HG02938 (cell line): ENCODE results near the gene TRIM8.

Experiments
- ATAC-seq: cut with Tn5 transposase; IDR thresholded peaks from one replicate; pipeline ENCODE4 v1.9.1; 2021; ENCODE audit warnings: mild to moderate bottlenecking, moderate library complexity; ENCODE audit not compliant: unreplicated experiment

The TRIM8 gene

DNA sequence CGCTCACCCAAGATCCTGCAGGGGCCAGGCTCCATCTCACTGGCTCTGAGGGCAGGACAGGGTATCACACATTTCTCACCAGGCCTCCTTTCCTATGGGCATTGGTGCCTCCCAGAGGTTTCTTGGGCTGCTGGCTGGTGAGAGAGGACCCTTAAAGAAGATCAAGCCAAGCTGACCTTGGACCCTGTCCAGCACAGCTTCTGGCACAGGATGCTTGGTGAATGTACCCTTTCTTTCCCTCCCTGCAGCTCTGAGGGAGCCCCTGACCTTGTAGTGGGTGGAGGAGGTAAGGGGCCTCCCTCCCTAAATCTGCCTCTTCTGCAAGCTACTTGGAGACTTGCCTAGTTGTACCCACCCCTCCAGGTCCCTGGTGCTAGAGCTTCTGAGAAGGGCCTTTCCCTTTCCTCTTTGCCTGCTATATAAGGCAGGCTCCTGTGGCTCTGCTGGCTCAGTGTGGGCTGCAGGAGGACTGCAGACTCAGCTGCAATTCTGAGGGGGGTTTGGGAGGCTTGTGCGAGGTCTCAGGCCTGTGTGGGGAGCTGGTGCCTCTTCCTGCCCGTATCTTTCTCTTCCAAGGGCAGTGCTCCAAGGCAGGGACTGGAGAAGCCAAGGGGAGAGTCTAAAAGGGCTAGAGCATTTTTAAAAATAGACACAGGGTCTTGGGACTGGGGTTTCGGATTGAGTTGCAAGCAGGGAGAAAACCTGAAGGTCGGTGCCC lies 11.7 kb upstream of the TRIM8 start:
- no peak for ATAC-seq

DNA sequence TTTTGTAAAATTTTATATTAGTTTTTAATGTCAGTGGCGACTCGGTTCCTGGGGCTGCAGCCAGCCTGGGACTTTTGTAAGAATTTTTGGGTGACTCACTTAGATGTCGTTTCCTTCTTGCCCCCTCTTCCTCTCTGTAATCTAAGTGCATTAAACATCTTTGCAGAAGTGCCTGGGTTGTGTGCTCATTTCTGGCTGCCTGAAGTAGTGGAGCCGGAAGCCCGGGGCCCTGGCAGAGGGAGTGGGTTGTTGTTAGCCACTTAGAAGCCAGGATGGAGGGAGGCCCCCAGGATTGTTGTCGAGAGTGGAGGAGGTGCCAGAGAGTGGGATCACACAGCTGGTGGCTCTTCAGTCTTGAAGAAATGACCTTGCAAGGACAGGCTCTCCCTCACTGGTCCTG lies 11.0 kb upstream of the TRIM8 start:
- ATAC-seq, result no peak

DNA sequence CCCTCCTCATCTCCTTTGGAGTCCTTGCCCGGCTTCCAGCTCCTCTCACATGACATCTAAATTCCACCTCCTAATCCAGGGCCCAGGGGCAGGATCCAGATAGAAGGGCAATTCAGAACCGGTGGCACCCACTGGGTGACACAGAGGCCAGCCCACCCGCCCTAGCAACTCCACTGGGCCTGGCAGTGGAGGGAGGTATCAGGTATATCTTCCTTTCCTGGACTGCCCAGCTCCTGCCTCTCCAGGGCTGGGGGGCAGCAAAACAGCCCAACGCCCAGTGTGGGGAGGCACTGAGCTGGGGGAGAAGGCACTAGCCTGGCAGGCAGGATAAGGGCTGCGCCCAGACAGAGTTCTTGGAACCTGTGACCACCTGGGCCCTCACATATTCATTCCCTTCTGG lies 10.4 kb upstream of the TRIM8 start:
- no peak for ATAC-seq

DNA sequence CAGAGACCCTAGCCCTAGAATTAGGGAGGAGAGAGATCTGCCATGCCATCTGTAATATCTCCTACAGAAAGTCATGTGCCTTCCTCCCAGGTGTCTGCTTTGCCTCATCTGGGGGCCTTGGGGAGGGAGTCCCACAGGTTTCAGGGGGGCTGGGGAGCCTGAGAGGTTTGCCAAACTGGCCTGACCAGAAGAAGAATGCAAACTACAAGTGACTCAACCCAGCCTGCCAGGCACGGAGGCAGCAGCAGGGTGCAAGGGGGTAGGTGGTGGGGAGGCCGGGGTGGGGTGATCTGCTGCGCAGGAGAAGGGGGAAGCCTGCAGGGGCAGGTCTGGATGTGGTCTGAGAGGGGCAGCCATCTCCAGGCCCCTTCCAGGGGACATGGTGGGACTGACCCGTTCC lies 9.6 kb upstream of the TRIM8 start:
- no peak for ATAC-seq

DNA sequence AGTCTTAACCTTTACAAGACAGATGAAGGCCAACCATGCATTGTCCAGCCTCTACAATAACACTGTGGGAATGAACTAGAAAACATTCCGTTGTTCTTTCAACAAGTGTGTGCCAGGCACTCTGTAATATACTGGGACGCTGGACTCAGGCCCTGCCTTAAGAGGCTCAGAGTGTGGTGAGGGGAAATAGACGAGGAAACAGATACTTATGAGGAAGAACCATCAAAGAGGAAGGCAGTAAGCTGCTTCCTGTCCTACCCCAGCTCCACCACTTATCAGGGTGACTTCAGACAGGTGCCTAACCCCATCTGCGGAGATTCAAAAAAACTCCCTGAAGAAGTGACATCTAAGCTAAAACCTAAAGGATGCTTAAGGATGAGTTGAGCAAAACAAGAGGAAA lies 8.9 kb upstream of the TRIM8 start:
- ATAC-seq, result no peak

DNA sequence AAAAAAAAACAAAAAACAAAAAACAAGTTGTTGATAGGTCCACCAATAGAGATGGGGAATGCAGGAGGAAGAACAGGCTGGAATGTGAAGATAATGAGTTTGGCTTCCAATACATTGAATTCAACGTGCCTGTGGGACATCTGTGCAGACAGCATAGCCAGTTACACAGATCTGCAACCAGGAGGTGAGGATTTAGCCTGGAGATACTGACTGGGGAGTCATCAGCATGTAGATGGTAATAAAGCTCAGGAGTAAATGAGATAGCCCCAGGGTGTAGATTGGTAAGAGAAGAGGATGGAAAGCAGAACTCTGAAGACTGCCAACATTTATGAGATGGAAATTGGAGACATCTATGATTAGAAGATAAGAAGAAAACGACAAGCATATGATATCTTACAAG lies 4.7 kb upstream of the TRIM8 start:
- ATAC-seq, result no peak

DNA sequence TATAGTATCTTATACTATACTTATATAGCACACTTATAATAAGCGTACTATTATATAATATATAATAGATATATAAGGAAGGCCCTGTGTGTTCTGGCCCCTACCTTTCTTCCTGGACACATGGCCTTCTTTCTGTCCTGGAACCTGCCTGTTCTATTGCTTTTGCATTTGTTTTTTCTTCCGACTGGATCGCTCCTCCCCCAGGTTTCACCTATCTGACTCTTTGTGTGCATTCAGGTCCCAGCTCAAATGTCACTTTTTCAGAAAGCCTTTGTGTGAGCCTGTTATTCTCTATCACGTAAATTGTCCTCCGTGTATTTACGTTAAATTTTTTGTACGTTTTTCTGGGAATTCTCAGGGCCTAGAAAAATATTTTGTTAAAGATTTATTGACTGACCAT lies 2.9 kb upstream of the TRIM8 start:
- no peak for ATAC-seq

DNA sequence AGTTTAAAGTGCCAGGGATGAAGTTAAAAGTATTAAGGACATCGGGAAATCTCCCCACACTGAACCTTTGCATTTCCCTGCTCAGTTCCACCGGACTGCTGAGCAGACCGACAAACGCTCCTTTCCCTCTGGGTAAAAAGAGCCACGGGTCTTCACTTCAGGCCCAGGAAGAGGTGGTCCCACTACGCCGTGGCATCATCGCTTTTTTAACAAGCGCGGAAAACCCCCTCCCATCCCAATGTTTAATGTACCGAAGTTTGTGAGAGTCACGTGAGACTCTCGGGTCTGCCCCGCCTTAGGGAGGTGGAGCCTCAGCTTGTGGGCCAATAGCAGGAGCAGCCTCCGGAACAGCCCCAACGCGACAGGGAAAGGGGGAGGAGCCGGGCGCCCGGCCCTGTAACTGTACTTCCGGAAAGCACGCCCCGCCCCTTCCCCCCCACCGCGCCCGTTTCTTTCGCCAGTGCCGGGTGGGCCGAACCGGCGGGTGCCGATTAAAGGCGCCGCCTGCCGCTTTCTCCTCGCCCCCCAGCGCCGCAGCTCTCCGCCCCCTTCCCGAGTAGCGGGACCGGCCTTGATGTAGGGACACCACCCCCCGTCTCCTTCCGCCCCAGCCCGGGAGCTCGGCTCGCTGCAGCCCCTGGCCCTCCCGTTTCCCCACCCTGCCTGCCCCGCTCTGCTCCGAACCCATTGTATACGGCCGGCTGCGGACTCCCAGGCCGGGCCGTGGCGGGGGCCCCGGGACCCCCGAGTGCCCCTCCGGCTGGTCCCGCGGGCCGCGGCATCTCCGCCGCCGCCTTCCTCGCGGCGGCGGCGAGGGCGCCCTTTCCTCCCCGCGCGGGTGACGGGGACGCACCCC lies 2.2 kb upstream of the TRIM8 start:
- peak; percentile 48 for ATAC-seq

DNA sequence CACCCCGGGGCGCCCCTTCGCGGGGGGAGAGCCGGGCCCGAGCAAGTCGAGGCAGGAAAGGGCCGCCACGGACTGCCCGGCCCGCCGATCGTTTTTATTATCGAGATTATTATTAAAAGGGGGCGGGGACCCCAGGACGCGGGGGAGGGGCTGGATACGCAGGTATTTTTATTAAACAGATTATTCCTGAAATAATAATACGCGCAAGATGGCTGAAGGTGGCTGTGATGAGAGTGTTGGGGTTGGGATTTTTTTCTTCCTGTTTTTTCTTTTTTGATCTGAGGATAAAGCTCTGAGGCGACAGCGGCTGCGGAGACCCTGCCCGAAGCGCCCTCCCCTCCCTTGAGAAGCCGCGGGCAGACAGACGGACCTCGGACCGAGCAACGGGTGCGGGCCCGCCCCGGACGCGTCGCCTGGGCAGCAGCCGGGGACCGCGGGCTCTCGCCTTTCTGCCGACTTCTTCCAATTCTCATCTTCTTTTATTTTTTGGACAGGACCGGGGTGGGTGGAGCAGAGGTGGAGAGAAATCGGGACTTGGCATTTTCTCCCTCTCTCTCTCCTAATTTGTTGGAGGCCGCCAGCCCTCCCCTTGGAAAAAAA lies 1.4 kb upstream of the TRIM8 start:
- no peak for ATAC-seq

DNA sequence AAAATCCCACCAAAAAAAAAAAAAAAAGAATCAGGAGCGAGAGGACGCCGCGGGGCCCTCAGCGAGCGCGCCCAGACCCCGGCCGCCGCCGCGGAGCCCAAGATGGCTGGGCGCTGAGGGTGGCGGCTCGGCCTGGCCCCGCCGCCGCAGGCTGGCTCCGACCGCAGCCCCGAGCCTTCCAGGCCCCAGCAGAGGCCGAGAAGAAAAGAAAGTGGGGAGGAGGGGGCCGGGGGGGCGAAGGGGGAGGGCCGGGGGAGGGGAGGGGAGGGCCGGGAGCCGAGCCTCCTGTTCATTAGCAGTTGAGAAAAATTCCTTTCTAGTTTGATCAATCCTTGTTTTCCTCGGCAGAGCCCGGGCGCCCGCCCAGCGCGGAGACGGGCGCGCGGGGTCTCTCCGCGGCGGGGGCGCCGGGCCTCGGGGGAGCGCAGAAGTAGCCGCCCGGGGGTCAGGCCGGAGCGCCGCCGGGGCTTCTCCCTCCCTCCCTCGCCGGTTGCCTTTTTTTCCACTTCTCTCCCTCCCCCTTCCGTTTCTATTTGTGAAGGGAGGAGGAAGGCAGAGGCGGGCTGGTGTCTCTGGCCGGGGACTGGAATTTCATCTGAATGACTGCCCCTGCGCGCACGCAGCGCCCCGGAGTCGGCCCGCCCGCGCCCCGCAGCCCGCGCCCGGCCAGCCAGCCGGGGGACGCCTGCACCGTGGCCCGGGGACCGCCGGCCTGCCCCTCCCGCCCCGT lies 778 bp upstream of the TRIM8 start:
- ATAC-seq, result no peak

DNA sequence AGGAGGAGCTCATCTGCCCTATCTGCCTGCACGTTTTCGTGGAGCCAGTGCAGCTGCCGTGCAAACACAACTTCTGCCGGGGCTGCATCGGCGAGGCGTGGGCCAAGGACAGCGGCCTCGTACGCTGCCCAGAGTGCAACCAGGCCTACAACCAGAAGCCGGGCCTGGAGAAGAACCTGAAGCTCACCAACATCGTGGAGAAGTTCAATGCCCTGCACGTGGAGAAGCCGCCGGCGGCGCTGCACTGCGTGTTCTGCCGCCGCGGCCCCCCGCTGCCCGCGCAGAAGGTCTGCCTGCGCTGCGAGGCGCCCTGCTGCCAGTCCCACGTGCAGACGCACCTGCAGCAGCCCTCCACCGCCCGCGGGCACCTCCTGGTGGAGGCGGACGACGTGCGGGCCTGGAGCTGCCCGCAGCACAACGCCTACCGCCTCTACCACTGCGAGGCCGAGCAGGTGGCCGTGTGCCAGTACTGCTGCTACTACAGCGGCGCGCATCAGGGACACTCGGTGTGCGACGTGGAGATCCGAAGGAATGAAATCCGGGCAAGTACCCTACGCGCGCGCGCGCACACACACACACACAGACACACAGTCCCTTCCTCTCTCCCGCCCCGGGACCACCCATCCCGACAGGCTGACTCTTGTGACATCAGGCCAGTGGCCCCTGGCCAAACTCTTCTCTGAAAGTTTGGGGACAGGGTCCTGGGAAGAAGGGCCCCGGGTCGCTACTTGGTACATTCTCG lies 538 bp downstream of the TRIM8 start:
- ATAC-seq, result no peak

DNA sequence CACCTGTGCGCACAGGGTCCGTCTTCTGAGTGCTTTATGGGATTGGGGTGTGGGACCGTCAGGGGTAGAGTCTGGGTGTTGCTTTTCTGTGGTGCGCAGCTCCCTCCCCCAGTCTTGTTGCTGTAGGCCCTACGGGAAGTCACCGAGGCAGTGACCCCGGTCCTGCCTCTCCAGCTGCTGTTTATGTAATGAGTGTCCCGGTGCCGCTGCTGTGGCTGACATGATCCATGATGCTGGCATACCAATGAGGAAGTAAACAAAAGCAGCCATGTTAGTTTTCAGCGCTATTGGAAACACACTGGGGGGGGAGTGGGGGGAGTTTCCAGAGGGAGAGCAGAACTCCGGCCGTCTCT lies 1.1 kb downstream of the TRIM8 start:
- ATAC-seq, result no peak

DNA sequence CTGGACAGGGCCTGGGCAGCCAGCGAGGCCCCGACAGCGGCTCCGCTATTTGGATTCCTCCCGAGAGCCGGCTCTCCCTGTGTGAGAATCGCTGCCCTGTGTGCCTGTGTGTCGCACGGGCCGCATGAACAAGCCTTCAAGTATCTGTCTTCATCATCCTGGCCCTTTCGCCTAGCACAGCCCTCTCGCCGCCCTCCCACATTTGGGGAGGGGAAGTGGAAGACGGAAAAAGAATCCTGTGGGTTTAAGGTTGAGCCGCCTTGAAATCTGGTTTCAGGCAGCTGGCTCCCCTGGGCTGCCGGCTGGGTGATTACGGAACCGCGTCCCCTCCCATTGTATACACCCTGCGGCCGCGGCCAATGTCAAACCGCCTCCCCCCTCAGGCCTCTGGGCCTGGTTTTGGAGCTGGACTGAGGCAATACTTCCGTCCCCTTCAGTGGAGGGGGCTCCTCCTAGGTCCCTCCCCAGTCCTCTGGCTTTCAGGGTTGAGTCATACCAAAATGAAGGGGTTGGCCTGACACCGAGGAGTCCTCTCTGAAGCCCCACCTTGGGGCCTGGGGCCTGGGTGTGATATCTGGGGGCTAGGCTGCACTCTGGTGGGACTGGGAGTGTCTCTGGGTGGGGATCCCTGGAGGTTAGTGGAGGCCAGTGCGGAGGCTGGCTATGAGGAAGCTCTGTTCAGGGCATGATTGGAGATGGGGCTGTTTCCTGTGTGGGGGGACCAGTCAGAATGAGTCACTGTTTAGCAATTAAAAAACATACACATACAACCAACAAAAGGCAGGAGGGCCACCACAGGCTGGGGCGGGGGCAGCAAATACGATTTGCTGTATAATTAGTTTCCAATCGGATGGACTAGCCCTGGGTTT lies 1.7 kb downstream of the TRIM8 start:
- ATAC-seq, result peak; percentile 29

DNA sequence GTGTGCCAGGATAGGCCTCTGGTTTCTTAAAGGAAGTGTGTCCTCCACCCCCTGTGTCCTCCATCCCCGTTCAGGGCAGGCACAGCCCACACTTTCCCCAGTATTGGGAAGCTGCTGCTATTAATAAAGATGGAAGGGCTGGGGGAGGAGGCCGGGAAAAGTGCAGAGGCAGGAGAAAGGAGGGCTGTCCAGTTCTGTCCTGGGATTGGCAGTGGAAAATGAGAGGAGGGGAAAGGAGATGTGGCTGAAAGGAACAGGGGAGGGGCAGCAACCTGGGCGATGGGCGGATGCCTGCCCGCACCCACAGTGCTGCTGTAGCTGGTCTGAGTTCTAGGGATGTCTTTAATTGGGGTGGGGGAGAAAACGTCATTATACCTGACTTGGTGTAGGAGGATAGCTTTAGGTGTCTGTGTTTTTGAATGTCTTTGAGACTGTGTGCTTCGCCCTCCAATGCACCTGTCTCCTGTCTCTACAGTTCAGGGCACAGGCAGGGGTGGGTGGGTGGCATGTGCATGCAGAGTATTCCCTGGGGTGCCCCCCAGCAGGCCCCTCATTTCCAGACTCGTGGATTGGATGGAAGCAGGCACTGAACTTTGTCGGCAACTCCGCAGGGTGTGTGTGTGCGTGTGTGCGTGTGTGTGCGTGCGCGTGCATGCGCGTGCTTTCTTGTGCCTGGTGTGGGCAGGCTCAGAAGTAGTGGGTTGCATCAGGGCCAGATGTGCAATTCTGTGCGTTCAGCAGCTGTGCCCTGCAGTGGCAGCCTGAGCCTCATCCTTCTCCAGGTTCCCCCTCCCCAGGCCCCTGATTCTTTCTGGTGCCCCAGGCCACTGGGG lies 2.5 kb downstream of the TRIM8 start:
- ATAC-seq, result no peak

DNA sequence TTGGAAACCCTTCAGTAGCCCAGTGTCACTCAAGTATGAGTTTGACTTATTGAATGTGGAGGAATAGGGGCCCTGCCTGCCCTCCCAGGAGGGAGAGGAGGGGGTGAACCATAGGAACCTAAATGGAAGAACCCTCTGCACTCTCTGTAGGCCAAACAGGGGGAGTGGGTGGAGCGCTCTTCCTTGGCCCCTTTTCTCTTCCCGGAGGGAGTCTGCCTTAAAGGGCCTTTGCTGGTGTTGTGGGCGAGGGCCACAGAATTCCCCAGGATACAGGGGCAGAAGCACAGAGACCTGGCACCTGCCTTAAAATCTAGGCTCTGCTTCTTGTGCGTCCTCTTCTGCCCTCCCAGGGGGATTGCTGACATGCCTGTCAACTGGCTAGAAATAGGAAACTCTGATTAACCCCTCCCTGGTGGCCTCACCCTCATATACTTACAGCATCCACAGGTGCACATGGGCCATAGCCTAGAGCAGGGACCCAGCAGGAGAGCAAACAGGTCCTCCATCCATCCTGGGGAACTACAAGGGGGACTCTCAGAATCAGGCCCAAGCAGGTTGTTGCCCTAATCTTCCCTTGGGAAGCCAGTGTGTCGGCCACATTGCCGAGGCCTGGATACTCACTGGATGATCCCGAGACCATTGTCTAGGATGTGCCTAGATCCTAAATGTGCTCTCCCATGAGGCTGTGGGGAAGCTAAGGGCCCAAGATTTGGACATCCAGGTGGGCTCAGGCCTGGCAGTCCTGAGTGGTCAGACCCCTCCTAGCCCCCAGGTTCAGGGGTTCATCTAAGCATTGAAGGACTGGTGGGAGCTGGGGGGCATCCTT lies 3.4 kb downstream of the TRIM8 start:
- no peak for ATAC-seq

DNA sequence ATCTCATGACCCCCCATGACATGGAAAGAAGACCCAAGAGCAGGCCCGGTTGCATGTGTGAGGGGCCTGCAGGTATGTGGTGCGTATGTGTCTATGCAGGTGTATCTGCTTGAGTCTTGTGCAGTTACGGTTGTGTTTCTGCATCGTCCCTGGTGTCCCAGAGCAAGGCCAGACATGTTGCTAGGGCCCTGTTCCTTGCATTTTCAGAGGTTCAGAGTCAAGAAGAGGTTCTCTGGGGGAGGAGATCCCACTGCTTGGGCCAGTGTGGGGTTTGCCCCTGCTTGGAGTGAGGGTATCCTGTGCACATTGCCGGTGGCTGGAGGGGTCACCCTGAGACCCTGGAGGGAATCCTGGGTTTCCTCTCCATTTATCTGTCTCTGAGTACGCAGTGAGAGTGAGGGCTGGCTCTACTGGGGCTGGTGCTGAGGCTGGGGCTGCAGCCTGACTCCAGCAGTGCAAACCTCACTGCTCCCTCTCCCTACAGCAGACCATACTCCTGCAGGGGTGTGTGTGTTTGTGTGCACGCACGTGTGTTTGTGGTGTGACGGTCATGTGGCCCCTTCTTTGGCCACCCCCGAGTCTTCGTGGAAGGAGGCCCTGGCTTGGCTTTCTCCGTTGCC lies 4.1 kb downstream of the TRIM8 start:
- no peak for ATAC-seq

DNA sequence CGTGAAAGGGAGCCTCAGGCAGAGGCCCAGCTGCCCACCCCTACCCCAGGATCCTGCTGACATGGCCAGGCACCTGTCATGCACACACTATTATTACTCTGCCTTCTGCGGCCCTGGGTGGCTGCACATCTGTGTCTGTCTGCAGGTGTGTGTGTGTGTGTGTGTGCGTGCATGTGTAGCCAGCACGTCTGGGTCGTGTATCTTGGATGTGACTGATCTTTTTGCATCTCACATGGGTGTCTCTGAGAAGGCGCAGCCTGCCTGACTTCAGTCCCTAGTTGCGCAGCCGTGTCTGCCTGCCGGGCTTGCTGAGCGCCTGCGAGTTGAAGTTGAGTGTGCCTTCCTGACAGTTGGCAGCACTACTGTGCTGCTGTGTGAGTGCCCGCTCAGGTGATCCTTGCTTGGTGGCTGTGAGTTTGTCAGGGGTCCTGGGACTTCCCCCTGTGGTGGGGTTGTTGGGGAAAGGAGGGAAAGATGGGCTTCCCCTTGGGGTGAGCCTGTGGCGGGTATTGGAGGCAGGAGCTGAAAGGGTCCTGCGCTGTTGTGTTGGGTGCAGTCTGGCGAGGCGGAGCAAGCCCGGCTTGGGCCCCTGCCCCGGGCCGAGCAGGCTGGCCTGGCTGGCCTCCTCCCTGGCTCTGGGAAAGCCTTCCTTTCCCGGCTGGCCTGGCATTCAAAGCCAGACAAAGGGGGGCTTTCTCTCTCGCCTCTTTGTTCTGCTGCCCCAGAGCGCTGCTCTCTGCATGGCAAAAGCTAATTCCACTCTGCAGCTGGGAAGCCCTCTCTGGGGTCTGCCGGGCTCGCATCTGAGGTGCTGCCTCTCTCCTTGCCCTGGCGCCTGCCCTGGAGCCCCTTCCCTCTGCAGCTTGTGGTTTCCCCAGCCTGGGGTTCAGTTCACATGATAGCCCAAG lies 4.9 kb downstream of the TRIM8 start:
- ATAC-seq, result no peak
